Panc1 (cell line): ENCODE results near the gene CDC37.

Experiments
- CTCF ChIP-seq: fragments of 450-650 bp; IDR thresholded peaks from 2 replicates; pipeline ENCODE4 v1.5.1; 2017; ENCODE audit warnings: mild to moderate bottlenecking
- POLR2AphosphoS5 ChIP-seq: IDR thresholded peaks from 2 replicates; pipeline ENCODE4 v1.6.1; 2012; ENCODE audit warnings: mild to moderate bottlenecking, low read depth, low read length, moderate library complexity
- REST ChIP-seq, 2 experiments: IDR thresholded peaks; 2 replicates each; pipeline ENCODE4 v1.6.1; 2011 to 2012; ENCODE audit warnings: low read depth in 2 of 2, control low read depth in 1 of 2, low read length in 1 of 2, mild to moderate bottlenecking in 1 of 2, moderate library complexity in 1 of 2; ENCODE audit not compliant: insufficient read depth in 1 of 2
- SIN3A ChIP-seq: IDR thresholded peaks from 2 replicates; pipeline ENCODE4 v1.6.1; 2012; ENCODE audit warnings: low read depth, mild to moderate bottlenecking, low read length, moderate library complexity, borderline replicate concordance; ENCODE audit not compliant: insufficient read depth

GRCh38 chr19:10395917-10396316, 7.4 kb downstream of the CDC37 start:
- TF ChIP-seq CTCF = no peak
- TF ChIP-seq SIN3A = no peak
- TF ChIP-seq POLR2AphosphoS5 = no peak
- no peak for TF ChIP-seq REST (IDR thresholded peaks at IDR 0.05; ENCODE audit: insufficient read depth in 1 of 2, low read depth in 2 of 2, low read length in 1 of 2)
